GM12878 (cell line): ENCODE results near the gene WDR45B. TPM values are rescaled to one million over a fixed set of nuclear protein-coding genes. Genes with fewer than 3 reads are reported as not detected.

Experiments used
- ATAC-seq: fragments of 200-7000 bp; cut with Tn5 transposase; 3 replicates; pipeline ENCODE4 v1.9.1; 2020; ENCODE audit warnings: mild to moderate bottlenecking, moderate library complexity
- BruUV-seq: library from RNA; stranded (reverse); fragments of 400-500 nt; replicated peaks from 2 replicates; lab custom pipeline; 2021; lab: Mats Ljungman, UMichigan
- CTCF ChIA-PET: fragments of 300-600 bp; sonication (Branson Sonifier 250); formaldehyde crosslinking; extraction: SDS; loops from one replicate; lab custom pipeline; 2021; ENCODE audit warnings: inconsistent platforms; lab: Yijun Ruan, JAX
- POLR2A ChIA-PET: fragments of 350-600 bp; formaldehyde crosslinking; extraction: SDS; loops from one replicate; lab custom pipeline; 2021; ENCODE audit warnings: inconsistent platforms; lab: Charles Lee
- RAD21 ChIA-PET: fragments of 300-600 bp; sonication (Branson Sonifier 250); formaldehyde crosslinking; loops from one replicate; lab custom pipeline; 2023; ENCODE audit warnings: antibody characterized with exemption; ENCODE audit not compliant: unreplicated experiment; lab: Charles Lee
- SMC1A ChIA-PET: fragments of 300-600 bp; sonication (Branson Sonifier 250); formaldehyde crosslinking; loops from one replicate; lab custom pipeline; 2023; ENCODE audit not compliant: unreplicated experiment, uncharacterized antibody; lab: Charles Lee
- DNase-seq: peaks from one replicate; pipeline ENCODE4 v3.0.0-alpha.2; 2011; ENCODE audit warnings: low read depth, low spot score
- FAIRE-seq: peaks from 3 replicates; lab custom pipeline; 2011; peaks lifted over from hg19 to GRCh38; lab: Jason Lieb, UNC
- H2AFZ ChIP-seq: 2 replicates; pipeline ENCODE4 v1.6.0; 2011; ENCODE audit warnings: low read depth, low read length, control low read depth; ENCODE audit not compliant: control insufficient read depth
- H3K27ac ChIP-seq: 2 replicates; pipeline ENCODE4 v1.5.1; 2011; ENCODE audit warnings: control low read depth; ENCODE audit not compliant: control insufficient read depth, insufficient read depth
- H3K27me3 ChIP-seq, 2 experiments: replicated peaks in 1 of 2; 2 replicates each; pipeline versions ENCODE4 v1.6.0 to v1.6.1; 2011; ENCODE audit warnings: low read length in 1 of 2; ENCODE audit not compliant: control insufficient read depth in 2 of 2, insufficient read depth in 2 of 2
- H3K36me3 ChIP-seq, 2 experiments: 2 replicates each; pipeline ENCODE4 v1.5.1; 2011; ENCODE audit warnings: low read length in 1 of 2; ENCODE audit not compliant: control insufficient read depth in 2 of 2, insufficient read depth in 2 of 2
- H3K4me1 ChIP-seq: 2 replicates; pipeline ENCODE4 v1.6.1; 2011; ENCODE audit warnings: mild to moderate bottlenecking, low read length, moderate library complexity, mixed read lengths; ENCODE audit not compliant: control insufficient read depth, insufficient read depth
- H3K4me2 ChIP-seq: 2 replicates; pipeline ENCODE4 v1.6.0; 2011; ENCODE audit warnings: control low read depth; ENCODE audit not compliant: control insufficient read depth, insufficient read depth
- H3K4me3 ChIP-seq: fragments of 200-600 bp; sonication (generic); 2 replicates; pipeline ENCODE4 v1.5.1; 2016
- H3K79me2 ChIP-seq: 2 replicates; pipeline ENCODE4 v1.6.0; 2011; ENCODE audit warnings: low read length; ENCODE audit not compliant: control insufficient read depth, insufficient read depth
- H3K9ac ChIP-seq: 2 replicates; pipeline ENCODE4 v1.8.0; 2011; ENCODE audit warnings: low read length, control low read depth, mixed read lengths; ENCODE audit not compliant: control insufficient read depth, insufficient read depth
- H3K9me3 ChIP-seq: replicated peaks from 3 replicates; pipeline ENCODE4 v1.5.1; 2011; ENCODE audit warnings: mild to moderate bottlenecking, low read length; ENCODE audit not compliant: control insufficient read depth, insufficient read depth
- H4K20me1 ChIP-seq: 2 replicates; pipeline ENCODE4 v1.6.0; 2011; ENCODE audit not compliant: control insufficient read depth, insufficient read depth
- CBFB ChIP-seq: IDR thresholded peaks from 2 replicates; pipeline ENCODE4 v1.6.1; 2016; ENCODE audit warnings: antibody characterized with exemption, low read depth
- FOS ChIP-seq: IDR thresholded peaks from 3 replicates; pipeline ENCODE4 v1.6.1; 2011; ENCODE audit warnings: borderline replicate concordance; ENCODE audit not compliant: insufficient read length; ENCODE audit errors: extremely low read depth
- FOXK2 ChIP-seq: fragments of 450-650 bp; IDR thresholded peaks from 2 replicates; pipeline ENCODE4 v1.6.1; 2017; ENCODE audit warnings: mild to moderate bottlenecking, moderate library complexity
- NR2C1 ChIP-seq: fragments of 450-650 bp; IDR thresholded peaks from 2 replicates; pipeline ENCODE4 v1.6.1; 2017; ENCODE audit warnings: antibody characterized with exemption, mild to moderate bottlenecking, moderate library complexity
- PAX8 ChIP-seq: fragments of 450-650 bp; IDR thresholded peaks from 2 replicates; pipeline ENCODE4 v1.6.1; 2017; ENCODE audit warnings: mild to moderate bottlenecking, moderate library complexity
- POLR2A ChIP-seq: IDR thresholded peaks from 2 replicates; pipeline ENCODE4 v1.6.1; 2011; ENCODE audit warnings: low read depth, mild to moderate bottlenecking, low read length
- RB1 ChIP-seq: fragments of 450-650 bp; formaldehyde crosslinking; IDR thresholded peaks from 2 replicates; pipeline ENCODE4 v1.6.1; 2017; ENCODE audit warnings: mild to moderate bottlenecking, borderline replicate concordance
- RBBP5 ChIP-seq: fragments of 200-600 bp; sonication (generic); conservative IDR thresholded peaks from 2 replicates; pipeline ENCODE4 v1.6.1; 2016
- SUZ12 ChIP-seq: fragments of 200-600 bp; sonication (generic); IDR thresholded peaks from one replicate; pipeline ENCODE4 v1.6.1; 2018; ENCODE audit warnings: antibody characterized with exemption, mild to moderate bottlenecking; ENCODE audit not compliant: unreplicated experiment
- WGBS: methylation state at CpG from one replicate; pipeline ENCODE4 v1.1.6; 2016; ENCODE audit warnings: low lambda C conversion rate; ENCODE audit not compliant: insufficient replicate concordance, insufficient coverage; ENCODE audit errors: missing lambda C conversion rate; 5-methylcytosine and 5-hydroxymethylcytosine counted together
- in situ Hi-C: fragments of 300-500 bp; cut with MboI; formaldehyde crosslinking; loops from 9 replicates; pipeline ENCODE4 v1.14.3; 2018; ENCODE audit warnings: mixed read lengths
- intact Hi-C: fragments of 100-400 bp; cut with micrococcal nuclease; formaldehyde crosslinking; loops from one replicate; pipeline ENCODE4 v1.14.2; 2022; ENCODE audit not compliant: unreplicated experiment
- polyA plus RNA-seq, 11 experiments: library from polyadenylated mRNA; depleted of rRNA in 4 of 11; unstranded in 6 of 11; stranded (reverse) in 5 of 11; fragments of >200 nt; fragmentation: Nextera tagmentation in 4 of 11; fragmentation: Illumina TruSeq in 1 of 11; extraction: Ambion mirVana in 4 of 11; extraction: Trizol in 1 of 11; gene quantifications; 1 replicate in 1 of 11; 2 replicates in 10 of 11; pipeline versions ENCODE4 v1.2.1 to v1.2.3, GENCODE V29; 2011 to 2016; ENCODE audit warnings: inconsistent platforms in 2 of 11, missing spikeins in 2 of 11, low read depth in 1 of 11
- total RNA-seq, 4 experiments: library from RNA; depleted of rRNA in 3 of 4; stranded (reverse); fragments of >200 nt in 3 of 4; fragmentation: Illumina TruSeq in 1 of 4; extraction: Trizol in 1 of 4; gene quantifications; 2 replicates each; pipeline versions ENCODE4 v1.2.1 to v1.2.3, GENCODE V29; 2013 to 2021
- TF ChIP-seq, protein P1 (sequence below): fragments of 450-650 bp; IDR thresholded peaks from 2 replicates; pipeline ENCODE4 v1.6.1; 2017; ENCODE audit warnings: low read depth, mild to moderate bottlenecking, moderate library complexity
- TF ChIP-seq, protein P2 (sequence below): fragments of 450-650 bp; formaldehyde crosslinking; IDR thresholded peaks from 2 replicates; pipeline ENCODE4 v1.5.0; 2022; ENCODE audit warnings: mild to moderate bottlenecking, missing genetic modification characterization

WDR45B gene
- total and polyA plus RNA-seq, 10 of the 15 experiments (the other 5 are each of a cell fraction or from before 2014, with no cell fraction given): 1.0 to 73.7 (median 26.6) TPM

DNA sequence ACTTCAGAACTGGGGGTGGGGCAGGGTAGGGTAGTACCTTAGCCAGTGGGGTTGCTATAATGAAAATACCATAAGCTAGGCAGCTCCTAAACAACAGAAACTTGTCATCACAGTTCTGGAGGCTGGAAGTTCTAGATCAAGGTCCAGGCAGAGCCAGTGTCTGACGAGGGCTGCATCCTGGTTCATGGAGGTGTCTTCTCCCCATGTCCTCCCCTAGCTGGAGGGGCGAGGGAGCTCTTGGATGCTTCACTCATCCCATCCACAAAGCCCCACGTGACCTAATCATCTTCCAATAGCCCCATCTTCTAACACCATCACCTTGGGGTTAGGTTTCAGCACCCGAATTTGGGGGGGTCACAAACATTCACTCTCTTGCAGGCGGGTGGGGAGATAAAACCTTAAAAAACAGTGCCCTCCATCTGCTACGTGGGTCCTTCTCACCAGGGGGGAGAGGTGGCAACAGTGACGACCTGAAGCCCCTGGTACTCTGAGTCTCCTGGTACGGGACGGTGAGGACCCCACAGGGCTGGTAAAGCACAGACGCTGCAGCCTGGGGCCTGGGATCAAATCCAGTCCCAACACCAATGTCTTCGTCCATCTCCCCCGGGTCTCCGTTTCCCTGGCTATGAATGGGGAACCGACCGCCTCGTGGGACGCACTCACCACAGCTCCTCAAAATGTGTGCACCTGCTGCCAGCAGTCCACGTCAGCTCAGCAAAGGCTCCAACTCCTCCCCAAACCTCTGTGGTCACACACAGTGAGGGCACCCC, 27.4 kb upstream of the WDR45B start:
- intact Hi-C loops (no loop called here), in situ Hi-C loops (no loop called here)
- H3K4me2 ChIP-seq: no peak overlapping the region
- H3K27ac ChIP-seq: no peak overlapping the region
- no peaks in the 10 kb centered on the region for H3K27me3 ChIP-seq
- no peak overlapping the region for H2AFZ ChIP-seq
- H3K9me3 ChIP-seq: no peaks in the 10 kb centered on the region
- BruUV-seq: no TSS peak
- no peaks in the 10 kb centered on the region for H3K79me2 ChIP-seq
- 48% methylated on average over 15 of the region's 18 CpGs for WGBS
- H3K9ac ChIP-seq: no peak overlapping the region
- RAD21 ChIA-PET: no interaction called here
- no peaks in the 10 kb centered on the region for H3K4me1 ChIP-seq
- no peaks in the 10 kb centered on the region for H4K20me1 ChIP-seq
- POLR2A ChIA-PET: no interaction called here
- H3K36me3 ChIP-seq: no peaks in the 10 kb centered on the region
- SMC1A ChIA-PET: interaction anchor here (0.6 kb wide), 1 partner anchor 121 kb away, joined by 4 read pairs; no protein-coding TSS in a partner anchor
- H3K4me3 ChIP-seq: no peak overlapping the region
- FAIRE-seq: no peak
- no peak for ATAC-seq
- DNase-seq: no peak
- CTCF ChIA-PET: no interaction called here
- TF ChIP-seq, protein P1, sequence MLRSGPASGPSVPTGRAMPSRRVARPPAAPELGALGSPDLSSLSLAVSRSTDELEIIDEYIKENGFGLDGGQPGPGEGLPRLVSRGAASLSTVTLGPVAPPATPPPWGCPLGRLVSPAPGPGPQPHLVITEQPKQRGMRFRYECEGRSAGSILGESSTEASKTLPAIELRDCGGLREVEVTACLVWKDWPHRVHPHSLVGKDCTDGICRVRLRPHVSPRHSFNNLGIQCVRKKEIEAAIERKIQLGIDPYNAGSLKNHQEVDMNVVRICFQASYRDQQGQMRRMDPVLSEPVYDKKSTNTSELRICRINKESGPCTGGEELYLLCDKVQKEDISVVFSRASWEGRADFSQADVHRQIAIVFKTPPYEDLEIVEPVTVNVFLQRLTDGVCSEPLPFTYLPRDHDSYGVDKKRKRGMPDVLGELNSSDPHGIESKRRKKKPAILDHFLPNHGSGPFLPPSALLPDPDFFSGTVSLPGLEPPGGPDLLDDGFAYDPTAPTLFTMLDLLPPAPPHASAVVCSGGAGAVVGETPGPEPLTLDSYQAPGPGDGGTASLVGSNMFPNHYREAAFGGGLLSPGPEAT: no peak
- TF ChIP-seq RB1 (no peak), RBBP5 (no peak), POLR2A (no peak), NR2C1 (no peak), FOXK2 (no peak), CBFB (no peak), FOS (no peak), PAX8 (no peak), SUZ12 (no peak)
- TF ChIP-seq, protein P2, sequence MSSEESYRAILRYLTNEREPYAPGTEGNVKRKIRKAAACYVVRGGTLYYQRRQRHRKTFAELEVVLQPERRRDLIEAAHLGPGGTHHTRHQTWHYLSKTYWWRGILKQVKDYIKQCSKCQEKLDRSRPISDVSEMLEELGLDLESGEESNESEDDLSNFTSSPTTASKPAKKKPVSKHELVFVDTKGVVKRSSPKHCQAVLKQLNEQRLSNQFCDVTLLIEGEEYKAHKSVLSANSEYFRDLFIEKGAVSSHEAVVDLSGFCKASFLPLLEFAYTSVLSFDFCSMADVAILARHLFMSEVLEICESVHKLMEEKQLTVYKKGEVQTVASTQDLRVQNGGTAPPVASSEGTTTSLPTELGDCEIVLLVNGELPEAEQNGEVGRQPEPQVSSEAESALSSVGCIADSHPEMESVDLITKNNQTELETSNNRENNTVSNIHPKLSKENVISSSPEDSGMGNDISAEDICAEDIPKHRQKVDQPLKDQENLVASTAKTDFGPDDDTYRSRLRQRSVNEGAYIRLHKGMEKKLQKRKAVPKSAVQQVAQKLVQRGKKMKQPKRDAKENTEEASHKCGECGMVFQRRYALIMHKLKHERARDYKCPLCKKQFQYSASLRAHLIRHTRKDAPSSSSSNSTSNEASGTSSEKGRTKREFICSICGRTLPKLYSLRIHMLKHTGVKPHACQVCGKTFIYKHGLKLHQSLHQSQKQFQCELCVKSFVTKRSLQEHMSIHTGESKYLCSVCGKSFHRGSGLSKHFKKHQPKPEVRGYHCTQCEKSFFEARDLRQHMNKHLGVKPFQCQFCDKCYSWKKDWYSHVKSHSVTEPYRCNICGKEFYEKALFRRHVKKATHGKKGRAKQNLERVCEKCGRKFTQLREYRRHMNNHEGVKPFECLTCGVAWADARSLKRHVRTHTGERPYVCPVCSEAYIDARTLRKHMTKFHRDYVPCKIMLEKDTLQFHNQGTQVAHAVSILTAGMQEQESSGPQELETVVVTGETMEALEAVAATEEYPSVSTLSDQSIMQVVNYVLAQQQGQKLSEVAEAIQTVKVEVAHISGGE: no peak
